C4-2B (cell line): ENCODE data around the gene BST2.

ENCODE experiments used
- H3K27ac ChIP-seq: fragments of 450-650 bp; 2 replicates; pipeline ENCODE4 v1.5.1; 2017
- CTCF ChIP-seq: fragments of 450-650 bp; conservative IDR thresholded peaks from 2 replicates; pipeline ENCODE4 v1.5.1; 2017; ENCODE audit warnings: mild to moderate bottlenecking
- ZFX ChIP-seq: fragments of 450-650 bp; IDR thresholded peaks from 2 replicates; pipeline ENCODE4 v1.6.1; 2017

Gene BST2

GRCh38 chr19:17353386-17353785, 52.0 kb downstream of the BST2 start:
- TF ChIP-seq CTCF, result no peak
- TF ChIP-seq ZFX, result no peak
- H3K27ac ChIP-seq, result no peak overlapping the region
